Measurements from ENCODE around the gene MAN1A1. TPM values are rescaled to one million over a fixed set of nuclear protein-coding genes. Genes with fewer than 3 reads are reported as not detected.

The MAN1A1 gene
- total RNA-seq, 1 donor from 2014 or later = 2.9 TPM

GRCh38 chr6:119308048-119308570 is 41.5 kb downstream of the MAN1A1 start:
- FAIRE-seq (no peak), DNase-seq (ENCODE audit: low read depth) (peak; percentile 70)
- Histone ChIP-seq H3K36me3 (ENCODE audit: control insufficient read depth, insufficient read depth, low read length) (no peaks in the 10 kb centered on the region), H3K27me3 (ENCODE audit: control insufficient read depth, insufficient read depth, low read length) (no peaks in the 10 kb centered on the region), H3K4me3 (ENCODE audit: low read depth, low read length) (no peak overlapping the region)
- no peak for TF ChIP-seq CTCF (IDR thresholded peaks at IDR 0.05; ENCODE audit: insufficient read depth, low read length, severe bottlenecking)

- H3K27me3 ChIP-seq (ENCODE audit: control insufficient read depth, insufficient read depth, low read length) = no peaks in the 10 kb centered on the region
- FAIRE-seq (no peak), DNase-seq (ENCODE audit: low read depth) (no peak)
- no peak for TF ChIP-seq CTCF (IDR thresholded peaks at IDR 0.05; ENCODE audit: insufficient read depth, low read length, severe bottlenecking)
- no peak overlapping the region for H3K4me3 ChIP-seq (ENCODE audit: low read depth, low read length)
- no peaks in the 10 kb centered on the region for H3K36me3 ChIP-seq (ENCODE audit: control insufficient read depth, insufficient read depth, low read length)
Measured at GRCh38 chr6:119307056-119307455, 42.5 kb downstream of the MAN1A1 start.

GRCh38 chr6:119306396-119306968 is 43.1 kb downstream of the MAN1A1 start:
- DNase-seq (ENCODE audit: low read depth) = no peak
- no peak for FAIRE-seq
- Histone ChIP-seq H3K36me3 (ENCODE audit: control insufficient read depth, insufficient read depth, low read length) (no peaks in the 10 kb centered on the region), H3K27me3 (ENCODE audit: control insufficient read depth, insufficient read depth, low read length) (no peaks in the 10 kb centered on the region), H3K4me3 (ENCODE audit: low read depth, low read length) (no peak overlapping the region)
- no peak for TF ChIP-seq CTCF (IDR thresholded peaks at IDR 0.05; ENCODE audit: insufficient read depth, low read length, severe bottlenecking)

- Histone ChIP-seq H3K36me3 (ENCODE audit: control insufficient read depth, insufficient read depth, low read length) (no peaks in the 10 kb centered on the region), H3K4me3 (ENCODE audit: low read depth, low read length) (no peak overlapping the region), H3K27me3 (ENCODE audit: control insufficient read depth, insufficient read depth, low read length) (no peaks in the 10 kb centered on the region)
- no peak for TF ChIP-seq CTCF (IDR thresholded peaks at IDR 0.05; ENCODE audit: insufficient read depth, low read length, severe bottlenecking)
- FAIRE-seq (no peak), DNase-seq (ENCODE audit: low read depth) (no peak)
Measured at GRCh38 chr6:119303164-119303887, 46.2 kb downstream of the MAN1A1 start.

GRCh38 chr6:119301429-119301828 is 48.1 kb downstream of the MAN1A1 start:
- DNase-seq (ENCODE audit: low read depth) (no peak), FAIRE-seq (no peak)
- Histone ChIP-seq H3K4me3 (ENCODE audit: low read depth, low read length) (no peak overlapping the region), H3K27me3 (ENCODE audit: control insufficient read depth, insufficient read depth, low read length) (no peaks in the 10 kb centered on the region), H3K36me3 (ENCODE audit: control insufficient read depth, insufficient read depth, low read length) (no peaks in the 10 kb centered on the region)
- TF ChIP-seq CTCF (IDR thresholded peaks at IDR 0.05; ENCODE audit: insufficient read depth, low read length, severe bottlenecking) = no peak

Measured in bronchial epithelial cell (primary cell).